ENCODE results near the gene ZNF624. TPM values are rescaled to one million over a fixed set of nuclear protein-coding genes. Genes with fewer than 3 reads are reported as not detected.

The ZNF624 gene
- 33.9 TPM for total RNA-seq

GRCh38 chr17:16653367-16654041, at the start of gene ZNF624:
ZNF624 (minus strand) TSS chr17:16653850.

GRCh38 chr17:16689731-16690281, 36.2 kb upstream of the ZNF624 start, which contains the start of gene CCDC144A:
CCDC144A (plus strand) TSS chr17:16690241; CDS start chr17:16690401, 160 bp downstream.

Small RNAs within 50 kb of the gene (small RNA-seq; reads per million reads assigned to genes)
- gene RNU6-405P = not detected

Other genes with a start within 250 kb of the ZNF624 start
- gene TRPV2, start 238.3 kb downstream of the ZNF624 start, total RNA-seq = 11.1 TPM
- 9.0 TPM for gene LRRC75A, start 161.7 kb downstream of the ZNF624 start, total RNA-seq
- gene ZNF287, start 84.6 kb downstream of the ZNF624 start, total RNA-seq = 25.4 TPM
- gene CCDC144A, start 36.4 kb upstream of the ZNF624 start, total RNA-seq = 20.5 TPM